HT-29 (cell line): ENCODE measurements around the gene BTG4. TPM values are rescaled to one million over a fixed set of nuclear protein-coding genes. Genes with fewer than 3 reads are reported as not detected.

Source experiments
- DNase-seq: peaks from one replicate; pipeline ENCODE4 v3.0.0-alpha.2; 2015; ENCODE audit warnings: low spot score
- total RNA-seq: library from RNA; depleted of rRNA; stranded (reverse); fragments of >200 nt; shearing (Covaris generic); gene quantifications from 2 replicates; pipeline ENCODE4 v1.2.3, GENCODE V29; 2014; rRNA removed

BTG4 gene
- not detected in 2 replicates for total RNA-seq

DNA sequence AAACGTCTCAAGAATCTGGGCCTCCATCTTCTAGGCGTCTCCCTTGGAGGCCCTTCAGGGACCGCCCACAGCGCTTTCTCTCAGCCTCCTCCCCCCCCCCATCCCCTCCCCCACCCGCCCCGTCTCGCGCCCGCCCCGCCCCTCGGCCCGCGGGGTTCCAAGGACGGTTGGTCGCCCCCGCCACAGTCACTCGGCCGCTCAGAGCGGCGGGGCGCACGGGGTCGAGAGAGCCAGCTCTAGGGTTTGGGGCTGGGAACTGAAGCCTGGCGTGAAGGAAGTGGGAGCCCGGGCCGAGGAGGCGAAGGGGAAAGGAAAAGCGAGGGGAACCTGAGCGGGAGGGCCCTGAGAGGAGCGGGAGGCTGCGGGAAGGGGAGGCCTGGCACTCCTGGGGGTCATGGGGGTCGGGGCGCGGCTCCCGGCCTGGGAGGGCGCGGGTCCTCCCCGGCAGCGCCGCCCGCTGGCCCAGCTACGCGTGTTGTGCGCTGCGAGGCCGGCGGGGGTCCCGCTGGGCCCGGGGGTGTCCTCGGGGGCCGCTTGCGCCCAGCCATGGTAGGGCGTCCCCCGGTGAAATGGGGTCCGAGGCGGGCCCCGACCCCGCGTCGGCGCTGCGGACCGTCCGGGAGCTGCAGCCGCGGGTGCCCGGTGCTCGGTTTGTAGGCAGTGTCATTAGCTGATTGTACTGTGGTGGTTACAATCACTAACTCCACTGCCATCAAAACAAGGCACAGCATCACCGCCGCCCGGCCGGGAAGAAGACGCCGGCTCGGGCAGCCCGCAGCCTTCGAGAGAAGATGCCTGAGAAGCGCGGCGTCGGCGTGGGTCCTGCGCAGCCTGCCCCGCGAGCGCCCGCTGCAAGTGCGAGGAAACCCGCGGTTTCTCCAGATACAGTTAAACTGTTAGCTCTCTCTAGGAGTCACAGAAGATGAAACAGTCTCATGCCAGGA is at the start of gene BTG4:
Gene BTG4 (minus strand): TSS at position 91 of the 944 bp plus-strand sequence. CDS start 13,610 bp downstream, outside the sequence.
- no peak for DNase-seq

- DNase-seq = no peak
Observed at GRCh38 chr11:111561791-111562325, 49.7 kb upstream of the BTG4 start.

DNA sequence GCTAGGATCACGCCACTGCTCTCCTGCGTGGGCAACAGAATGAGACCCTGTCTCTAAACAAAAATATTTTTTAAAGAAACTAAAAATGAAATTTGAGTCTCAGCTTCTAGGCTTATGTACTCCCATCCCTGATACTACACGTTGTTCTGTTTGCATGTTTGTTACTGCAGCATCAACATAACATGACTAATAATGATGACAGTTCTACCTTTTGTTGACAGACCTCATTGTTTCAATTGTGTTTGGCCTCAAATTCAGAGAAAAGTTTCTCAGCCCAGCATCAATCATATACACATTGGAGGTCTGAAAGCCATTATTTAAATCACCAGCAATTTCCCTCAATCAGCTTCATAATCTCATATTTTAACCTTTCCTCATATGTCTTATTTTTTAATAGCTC is 49.1 kb upstream of the BTG4 start:
- no peak for DNase-seq

DNA sequence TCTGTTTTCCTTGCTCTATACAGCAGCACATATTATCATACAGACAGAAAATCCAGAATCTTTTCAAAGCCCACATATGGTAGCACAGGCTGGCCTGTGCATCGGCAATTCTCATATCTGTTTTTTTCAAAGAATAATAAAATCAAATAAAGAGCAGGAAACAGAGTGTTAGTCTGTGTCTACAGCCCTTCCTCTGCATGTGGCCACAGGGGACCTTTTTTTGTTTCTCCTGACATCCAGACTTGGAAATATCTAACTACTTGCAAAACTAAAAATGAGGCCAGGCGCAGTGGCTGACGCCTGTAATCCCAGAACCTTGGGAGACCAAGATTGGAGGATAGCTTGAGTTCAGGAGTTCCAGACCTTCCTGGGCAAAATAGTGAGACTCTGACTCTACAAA is 48.6 kb upstream of the BTG4 start:
- DNase-seq = no peak

DNA sequence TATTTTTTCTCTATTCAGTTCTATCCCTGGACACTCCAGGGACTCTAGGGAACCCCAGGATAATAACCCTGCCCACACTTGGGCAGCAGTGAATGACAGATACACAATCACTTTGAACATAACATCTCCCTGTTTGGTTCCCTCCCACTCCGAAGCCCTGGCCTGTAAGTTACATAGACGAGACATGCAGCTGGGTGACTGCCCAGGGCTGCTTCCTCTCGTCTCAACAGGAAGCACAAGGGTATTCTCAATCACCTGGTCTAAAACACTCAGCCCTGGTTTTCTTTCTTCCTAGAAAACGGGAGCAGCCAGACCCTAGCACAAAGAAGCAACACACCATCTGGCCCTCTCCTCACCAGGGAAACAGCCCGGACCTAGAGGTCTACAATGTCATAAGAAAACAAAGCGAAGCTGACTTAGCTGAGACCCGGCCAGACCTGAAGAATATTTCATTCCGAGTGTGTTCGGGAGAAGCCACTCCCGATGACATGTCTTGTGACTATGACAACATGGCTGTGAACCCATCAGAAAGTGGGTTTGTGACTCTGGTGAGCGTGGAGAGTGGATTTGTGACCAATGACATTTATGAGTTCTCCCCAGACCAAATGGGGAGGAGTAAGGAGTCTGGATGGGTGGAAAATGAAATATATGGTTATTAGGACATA is 47.7 kb upstream of the BTG4 start:
- no peak for DNase-seq

- no peak for DNase-seq
Observed at GRCh38 chr11:111557425-111558111, 45.4 kb upstream of the BTG4 start.

GRCh38 chr11:111555255-111555654 is 43.1 kb upstream of the BTG4 start:
- no peak for DNase-seq

DNA sequence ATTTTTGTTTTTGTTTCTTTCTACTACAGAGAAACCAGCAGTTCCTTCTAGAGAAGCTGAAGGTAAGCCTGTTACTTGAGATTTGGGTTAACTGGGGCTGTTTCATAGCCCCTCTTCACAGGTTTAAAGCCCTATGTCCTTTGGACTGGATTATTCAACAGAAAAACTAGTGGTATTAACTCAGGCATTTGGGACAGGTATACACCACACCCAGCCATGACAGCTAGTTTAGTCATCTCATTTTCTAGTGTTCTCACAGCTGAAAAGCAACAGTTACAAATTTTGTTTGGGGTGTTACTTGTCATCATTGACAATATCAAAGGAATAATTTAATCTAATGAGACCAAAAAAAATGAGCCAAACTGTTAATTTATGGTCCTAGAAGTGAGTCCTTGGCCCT is 42.3 kb upstream of the BTG4 start:
- DNase-seq = no peak

DNA sequence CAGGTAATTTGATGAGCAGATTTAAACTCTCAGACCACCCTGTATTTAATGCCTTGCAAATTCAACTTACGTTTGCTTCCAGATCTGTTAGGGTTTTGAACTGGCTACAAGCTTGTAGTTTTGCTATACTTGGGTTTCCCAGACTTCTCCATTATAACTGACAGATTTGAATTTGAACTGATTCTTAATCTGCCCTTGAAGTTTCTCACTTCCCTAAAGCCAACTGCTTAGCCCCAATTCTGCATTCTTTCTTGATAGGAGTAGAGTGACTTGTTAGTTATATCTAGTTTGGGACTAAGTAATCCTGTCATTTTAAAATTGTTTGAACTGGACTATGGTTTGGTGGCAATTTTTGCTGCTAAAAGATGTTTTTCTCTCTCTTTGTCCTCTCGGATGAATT is 38.1 kb upstream of the BTG4 start:
- no peak for DNase-seq

GRCh38 chr11:111549869-111550203 is 37.6 kb upstream of the BTG4 start:
- no peak for DNase-seq

DNA sequence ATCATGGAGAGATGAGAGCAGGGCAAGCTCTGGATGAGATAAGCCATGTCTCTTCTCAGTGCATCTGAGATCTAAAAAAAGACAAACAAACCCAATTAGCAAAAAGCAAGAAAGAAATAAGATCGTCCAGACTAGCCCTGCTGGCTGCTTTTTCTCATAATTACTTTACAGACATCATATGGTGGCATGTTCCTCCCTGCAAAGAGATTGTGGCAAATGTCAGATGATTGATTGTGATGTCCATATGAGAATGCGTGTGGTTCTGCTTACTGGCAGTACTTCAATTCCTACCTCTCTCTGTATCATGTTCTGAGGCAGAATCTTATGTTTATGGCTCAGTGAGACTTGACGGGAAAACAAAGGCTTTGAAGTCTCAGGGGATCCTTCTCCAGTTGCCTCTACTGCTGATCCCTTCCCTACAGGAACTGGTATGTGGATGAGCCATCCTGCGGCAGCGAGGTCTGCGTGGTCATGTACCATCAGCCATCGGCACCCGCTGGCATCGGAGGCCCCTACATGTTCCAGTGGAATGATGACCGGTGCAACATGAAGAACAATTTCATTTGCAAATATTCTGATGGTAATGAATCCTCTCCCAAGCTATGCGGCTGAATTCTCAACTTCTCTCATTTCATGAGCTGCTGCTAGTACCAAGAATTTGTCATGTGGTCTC is 37.1 kb upstream of the BTG4 start:
- DNase-seq = no peak

GRCh38 chr11:111548525-111548924 is 36.3 kb upstream of the BTG4 start:
- DNase-seq = no peak

DNA sequence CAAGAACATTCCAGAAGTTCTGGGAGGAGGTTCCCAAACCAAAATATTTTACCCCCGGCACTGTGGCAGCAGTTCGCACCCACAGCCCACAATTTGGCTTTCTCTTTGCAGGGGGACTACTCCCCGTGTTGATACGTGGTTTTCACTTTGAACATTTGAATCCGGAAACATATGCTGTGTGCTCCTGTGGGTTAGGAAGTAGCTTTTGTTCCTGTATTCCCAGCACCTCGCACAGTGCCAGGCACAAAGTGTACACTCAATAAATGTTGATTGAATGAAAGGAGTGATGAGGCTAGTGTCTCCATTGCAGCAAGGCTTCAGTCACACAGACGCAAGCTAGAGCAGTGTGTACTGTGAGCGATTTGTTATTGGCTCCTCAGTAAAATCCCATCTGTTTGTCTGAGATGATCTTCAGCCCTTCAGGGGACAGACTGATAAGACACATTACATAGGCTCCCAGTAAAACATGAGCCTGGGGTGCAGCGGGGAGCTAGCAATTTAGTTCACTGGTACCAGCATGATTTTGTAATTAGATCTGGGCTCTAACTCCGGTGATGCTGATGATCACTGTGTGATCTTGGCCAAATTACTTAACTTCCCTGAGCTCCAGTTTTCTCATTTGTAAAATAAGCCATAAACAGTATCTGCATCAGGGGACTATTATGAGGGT is 30.6 kb upstream of the BTG4 start:
- DNase-seq = no peak

DNA sequence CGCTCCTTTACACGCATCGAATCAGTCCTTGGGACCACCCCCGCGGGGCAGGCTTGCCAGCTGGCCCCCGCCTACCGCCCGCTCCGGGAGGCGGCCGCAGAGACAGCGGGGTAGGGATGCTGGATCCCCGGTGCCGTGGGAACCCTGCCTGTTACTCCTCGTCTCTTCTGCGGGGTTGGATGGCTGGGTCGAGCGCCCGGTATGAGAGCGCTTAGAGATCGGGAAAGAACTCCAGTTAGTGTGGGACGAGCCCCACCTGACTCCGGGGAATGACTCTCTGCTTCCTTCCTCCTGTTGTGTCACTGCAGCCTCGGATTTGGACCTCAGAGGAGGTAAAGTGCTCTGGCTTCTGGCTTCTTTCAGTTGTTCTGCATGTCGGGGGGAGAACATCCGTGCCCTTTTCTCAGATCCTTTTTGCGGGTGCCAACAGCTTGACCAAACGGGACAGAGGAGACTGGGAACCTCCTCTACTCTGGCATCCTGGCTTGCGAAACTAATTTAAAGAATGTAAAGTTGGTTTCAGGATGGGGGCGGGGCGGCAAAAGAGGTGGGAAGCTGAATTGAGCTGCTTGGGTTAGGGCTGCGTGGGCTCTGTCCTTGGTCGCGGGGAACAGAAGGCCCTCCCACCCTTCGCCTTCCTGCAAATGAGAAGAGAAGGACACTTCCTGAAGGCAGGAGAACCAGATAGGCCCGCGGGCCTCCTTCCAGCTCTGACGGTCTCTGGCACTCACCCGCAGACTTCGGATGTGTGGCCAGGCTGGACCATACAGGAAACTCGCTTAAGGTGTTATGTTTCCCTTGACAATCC is 29.3 kb upstream of the BTG4 start:
- no peak for DNase-seq

DNA sequence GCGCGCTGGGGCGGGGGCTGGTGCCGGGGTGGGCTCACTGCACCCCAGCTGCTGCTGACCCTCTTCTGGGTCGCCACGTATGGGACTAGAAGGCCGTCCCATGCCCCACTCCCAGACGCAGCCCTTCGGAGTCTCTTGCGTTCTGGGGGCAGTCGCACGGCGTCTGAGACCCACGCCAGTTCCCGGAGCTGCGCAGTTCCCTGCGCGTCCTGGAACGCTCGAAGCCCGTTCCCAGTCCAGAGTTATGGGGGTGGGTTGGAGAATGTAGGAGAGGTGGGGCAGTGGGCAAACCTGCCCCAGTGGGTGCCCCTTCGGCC is 28.7 kb upstream of the BTG4 start:
- no peak for DNase-seq

DNA sequence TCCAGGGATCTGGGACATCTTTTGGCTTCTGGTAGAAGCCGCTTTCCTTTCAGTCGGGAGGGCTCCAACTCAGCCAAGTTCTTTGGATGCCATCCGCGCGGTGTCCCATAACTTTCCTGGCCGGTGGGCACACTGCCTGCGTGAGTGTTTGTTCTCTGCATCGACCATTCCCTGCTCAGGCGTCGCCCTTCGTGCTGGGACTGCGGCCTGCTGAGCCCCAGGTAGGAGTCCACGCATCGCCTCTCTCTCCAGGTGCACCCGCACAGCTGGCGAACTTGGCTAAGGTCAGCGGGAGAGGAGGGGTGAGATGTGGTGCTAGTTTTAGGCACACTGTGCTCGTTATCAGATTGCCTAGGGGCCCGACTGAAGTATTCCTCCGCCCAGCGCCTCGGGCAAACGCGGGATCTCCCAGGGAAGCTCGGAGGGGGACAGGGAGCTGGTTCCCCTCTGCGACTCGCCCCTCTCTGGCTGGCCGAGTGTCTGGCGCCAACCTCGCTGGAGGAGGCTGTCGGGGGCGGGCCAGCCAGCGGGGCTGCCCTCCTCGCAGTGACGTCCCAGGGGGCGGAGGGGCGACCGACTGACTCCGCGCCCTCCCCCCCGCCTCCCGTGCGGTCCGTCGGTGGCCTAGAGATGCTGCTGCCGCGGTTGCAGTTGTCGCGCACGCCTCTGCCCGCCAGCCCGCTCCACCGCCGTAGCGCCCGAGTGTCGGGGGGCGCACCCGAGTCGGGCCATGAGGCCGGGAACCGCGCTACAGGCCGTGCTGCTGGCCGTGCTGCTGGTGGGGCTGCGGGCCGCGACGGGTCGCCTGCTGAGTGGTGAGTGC is 28.1 kb upstream of the BTG4 start, which contains the start of gene LAYN:
Gene LAYN (plus strand): TSS at position 607 of the 823 bp plus-strand sequence. CDS start 124 bp downstream, at position 731.
- no peak for DNase-seq

GRCh38 chr11:111539426-111540113 is 27.4 kb upstream of the BTG4 start:
- no peak for DNase-seq

GRCh38 chr11:111538407-111539114 is 26.4 kb upstream of the BTG4 start:
- DNase-seq = no peak
